Epidermal melanocyte (primary cell): ENCODE data around the gene EWSR1.
"Not testable (repeated sequence)": the region's sequence is repeated elsewhere in the genome, so short reads cannot be mapped to it uniquely, and the experiment has no call there.

ENCODE experiments used
- DNase-seq: peaks from one replicate; pipeline ENCODE4 v3.0.0; 2011; ENCODE audit warnings: low spot score; ENCODE audit not compliant: insufficient read length

EWSR1 gene, protein sequence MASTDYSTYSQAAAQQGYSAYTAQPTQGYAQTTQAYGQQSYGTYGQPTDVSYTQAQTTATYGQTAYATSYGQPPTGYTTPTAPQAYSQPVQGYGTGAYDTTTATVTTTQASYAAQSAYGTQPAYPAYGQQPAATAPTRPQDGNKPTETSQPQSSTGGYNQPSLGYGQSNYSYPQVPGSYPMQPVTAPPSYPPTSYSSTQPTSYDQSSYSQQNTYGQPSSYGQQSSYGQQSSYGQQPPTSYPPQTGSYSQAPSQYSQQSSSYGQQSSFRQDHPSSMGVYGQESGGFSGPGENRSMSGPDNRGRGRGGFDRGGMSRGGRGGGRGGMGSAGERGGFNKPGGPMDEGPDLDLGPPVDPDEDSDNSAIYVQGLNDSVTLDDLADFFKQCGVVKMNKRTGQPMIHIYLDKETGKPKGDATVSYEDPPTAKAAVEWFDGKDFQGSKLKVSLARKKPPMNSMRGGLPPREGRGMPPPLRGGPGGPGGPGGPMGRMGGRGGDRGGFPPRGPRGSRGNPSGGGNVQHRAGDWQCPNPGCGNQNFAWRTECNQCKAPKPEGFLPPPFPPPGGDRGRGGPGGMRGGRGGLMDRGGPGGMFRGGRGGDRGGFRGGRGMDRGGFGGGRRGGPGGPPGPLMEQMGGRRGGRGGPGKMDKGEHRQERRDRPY

DNA sequence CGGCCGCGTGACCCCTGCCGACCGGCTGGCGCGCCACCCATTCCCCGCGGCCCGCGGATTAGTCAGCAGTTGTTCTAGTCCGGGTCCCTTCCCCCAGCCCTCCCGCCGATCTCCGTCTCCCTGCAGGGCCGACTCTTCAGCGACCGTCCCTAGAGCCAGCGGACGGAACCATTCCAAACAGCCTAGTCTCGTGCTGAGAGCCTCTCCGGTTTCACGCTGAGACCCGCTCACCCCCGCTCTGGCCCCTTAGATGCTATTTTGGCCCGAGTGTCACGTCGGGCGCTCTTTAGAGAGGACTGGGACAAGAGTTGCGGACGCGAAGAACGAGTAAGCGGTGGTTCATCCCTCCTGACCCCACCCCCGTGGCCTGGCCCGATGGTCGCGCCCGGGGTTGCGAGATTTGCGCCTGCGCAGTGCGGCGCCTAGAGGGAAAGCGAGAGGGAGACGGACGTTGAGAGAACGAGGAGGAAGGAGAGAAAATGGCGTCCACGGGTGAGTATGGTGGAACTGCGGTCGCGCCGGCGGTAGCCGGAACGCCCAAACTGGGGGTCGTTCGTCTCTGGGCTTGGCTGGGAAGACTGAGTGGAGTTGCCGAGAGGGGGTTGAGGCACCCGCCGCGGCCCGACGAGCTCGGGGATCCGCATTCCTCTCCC is at the start of gene EWSR1, which contains the start of gene RHBDD3:
TSS of gene EWSR1 (plus strand) at position 411 of the 653 bp plus-strand sequence. CDS start at position 480, 69 bp downstream.
TSS of gene RHBDD3 (minus strand) at position 124 of the 653 bp plus-strand sequence. CDS start 2,355 bp downstream, outside the sequence.
- peak; percentile 92 for DNase-seq

DNA sequence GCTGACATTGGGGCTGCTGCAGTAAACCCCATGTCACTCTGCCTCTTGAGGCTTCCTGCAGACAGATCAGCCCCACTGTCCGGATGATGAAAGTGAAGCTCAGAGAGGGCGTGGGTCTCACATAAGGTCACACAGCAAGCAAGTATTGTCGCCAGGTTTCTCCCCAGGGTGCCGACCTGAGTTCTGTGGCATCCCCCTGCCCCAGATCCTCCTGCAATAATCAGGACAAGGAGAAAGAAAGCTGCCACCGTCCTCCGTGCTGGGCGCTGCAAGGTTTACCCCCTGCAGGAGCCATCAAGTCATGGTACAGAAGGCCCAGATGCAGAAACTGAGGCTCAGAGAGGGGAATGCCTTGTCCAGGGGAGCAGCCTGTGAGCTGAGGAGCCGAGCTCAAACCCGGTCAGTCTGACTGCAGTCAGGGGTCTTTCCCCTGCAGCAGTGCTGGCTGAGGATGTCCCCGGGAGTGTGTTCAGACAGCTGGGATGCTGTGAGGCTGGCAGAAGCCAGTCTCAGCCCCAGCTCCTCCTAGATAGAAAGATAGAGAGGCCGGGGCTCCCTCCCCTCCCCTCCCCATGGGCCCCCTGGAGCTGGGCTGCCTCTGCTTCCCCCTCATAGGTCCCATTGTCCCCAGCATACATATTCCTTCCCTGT is 49.2 kb upstream of the EWSR1 start:
- no peak for DNase-seq

DNA sequence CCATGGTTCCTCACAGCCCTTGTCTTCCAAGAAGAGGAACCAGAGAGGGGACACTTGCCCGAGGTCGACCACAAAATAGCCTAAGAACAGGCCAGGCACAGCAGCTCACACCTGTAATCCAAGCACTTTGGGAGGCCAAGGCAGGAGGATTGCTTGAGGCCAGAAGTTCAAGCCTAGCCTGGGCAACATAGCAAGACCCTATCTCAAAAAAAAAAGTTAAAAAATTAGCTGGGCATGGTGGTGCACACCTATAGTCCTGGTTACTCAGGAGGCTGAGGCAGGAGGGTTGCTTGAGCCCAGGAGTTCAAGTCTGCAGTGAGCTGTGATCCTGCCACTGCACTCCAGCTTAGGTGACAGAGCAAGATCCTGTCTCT is 48.7 kb upstream of the EWSR1 start:
- DNase-seq = not testable (repeated sequence)

DNA sequence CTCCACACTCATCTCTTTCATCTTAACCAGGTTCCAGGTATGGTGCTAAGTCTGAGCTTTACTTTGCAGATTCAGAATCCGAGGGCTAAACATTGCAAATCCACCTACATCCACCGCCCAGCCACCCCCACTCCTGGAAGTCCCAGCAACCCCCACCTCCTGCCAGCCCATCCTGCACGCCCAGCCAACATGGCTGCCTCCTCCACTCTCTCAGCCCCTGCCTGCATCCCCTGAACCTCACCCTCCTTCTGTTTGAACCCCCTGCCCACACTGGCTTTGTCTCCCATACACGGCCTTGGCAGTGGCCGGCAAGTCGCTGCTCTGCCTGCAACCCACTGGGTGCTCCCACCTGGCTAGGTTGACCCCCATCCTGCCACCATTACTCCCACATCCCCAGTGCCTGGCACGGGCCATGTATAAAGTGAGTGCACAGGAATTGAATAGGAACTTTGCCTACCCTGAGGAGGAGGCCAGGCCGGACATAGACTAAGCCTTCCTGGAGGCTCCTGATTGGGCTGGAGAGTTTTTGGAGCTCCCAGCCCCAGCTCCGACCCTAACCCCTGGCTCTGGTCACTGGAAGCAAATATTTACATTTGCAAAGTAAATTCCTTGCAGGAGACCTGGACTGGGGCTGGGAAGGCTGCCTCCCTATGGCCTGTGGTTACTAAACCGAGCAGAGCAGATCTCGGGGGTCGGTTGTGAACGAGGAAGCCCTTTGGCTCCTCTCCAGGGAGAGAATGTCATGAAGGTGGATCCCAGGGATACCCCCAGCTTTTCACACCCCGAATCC is 48.0 kb upstream of the EWSR1 start:
- no peak for DNase-seq

DNA sequence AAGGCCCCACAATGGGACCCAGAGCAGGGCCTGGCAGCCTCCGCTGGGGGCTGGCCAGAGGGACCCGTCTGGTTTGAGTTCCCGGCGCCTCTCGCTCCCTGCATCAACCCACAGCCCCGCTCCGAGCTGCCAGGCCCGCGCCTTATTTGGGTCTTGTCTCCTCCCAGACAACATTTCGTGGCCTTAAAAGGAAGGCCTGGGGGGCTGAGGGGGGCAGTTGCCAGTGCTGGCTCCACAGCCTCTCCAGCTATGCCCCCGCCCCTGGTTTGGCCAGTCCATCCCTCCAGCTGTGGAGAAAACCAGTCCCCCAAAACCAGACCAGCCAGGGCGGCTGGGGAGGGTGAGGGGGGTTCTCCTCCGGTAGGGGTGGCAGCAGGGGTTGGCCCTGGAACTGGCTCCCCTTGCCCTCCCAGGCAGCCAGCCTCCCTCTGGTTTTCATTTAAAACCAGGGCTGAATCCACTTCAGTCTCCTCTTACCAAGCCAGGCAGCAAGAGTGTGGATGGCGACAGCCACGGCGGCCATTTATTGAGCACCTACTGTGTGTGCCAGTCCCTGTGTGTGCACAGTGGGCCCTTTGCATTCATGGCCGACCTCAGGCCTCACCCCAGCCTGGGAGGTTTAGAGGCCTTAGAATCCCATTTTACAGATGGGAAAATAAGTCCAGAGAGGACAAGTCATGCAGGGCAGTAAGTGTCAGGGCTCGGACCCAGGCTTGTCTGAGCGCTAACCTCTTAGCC is 43.8 kb upstream of the EWSR1 start:
- DNase-seq = no peak

DNA sequence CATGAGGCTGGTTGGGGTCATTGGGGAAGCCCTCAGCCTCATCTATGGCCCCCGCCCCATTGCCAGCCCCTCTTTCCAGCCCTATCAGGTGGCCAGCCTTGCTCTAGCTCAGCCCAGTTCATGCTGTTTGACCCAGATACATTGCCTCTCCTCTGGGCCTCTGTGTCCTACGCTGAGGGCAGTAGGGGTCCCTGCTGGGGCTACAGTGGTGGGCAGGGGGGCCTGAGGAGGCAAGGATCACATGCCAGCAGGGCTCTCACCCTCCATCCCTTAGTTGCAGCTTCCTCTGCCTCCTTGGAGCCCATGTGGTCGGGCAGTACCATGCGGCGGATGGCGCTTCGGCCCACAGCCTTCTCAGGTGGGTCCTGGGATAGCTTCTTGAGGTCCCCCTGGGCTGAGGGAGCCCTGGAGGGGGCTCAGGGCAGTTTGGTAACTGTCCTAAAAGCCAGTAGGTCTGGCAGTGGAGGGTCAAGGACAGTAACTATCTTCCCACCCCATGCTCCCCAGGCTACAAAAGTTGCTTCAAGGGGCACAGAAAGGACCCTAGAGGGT is 43.1 kb upstream of the EWSR1 start:
- DNase-seq = no peak

DNA sequence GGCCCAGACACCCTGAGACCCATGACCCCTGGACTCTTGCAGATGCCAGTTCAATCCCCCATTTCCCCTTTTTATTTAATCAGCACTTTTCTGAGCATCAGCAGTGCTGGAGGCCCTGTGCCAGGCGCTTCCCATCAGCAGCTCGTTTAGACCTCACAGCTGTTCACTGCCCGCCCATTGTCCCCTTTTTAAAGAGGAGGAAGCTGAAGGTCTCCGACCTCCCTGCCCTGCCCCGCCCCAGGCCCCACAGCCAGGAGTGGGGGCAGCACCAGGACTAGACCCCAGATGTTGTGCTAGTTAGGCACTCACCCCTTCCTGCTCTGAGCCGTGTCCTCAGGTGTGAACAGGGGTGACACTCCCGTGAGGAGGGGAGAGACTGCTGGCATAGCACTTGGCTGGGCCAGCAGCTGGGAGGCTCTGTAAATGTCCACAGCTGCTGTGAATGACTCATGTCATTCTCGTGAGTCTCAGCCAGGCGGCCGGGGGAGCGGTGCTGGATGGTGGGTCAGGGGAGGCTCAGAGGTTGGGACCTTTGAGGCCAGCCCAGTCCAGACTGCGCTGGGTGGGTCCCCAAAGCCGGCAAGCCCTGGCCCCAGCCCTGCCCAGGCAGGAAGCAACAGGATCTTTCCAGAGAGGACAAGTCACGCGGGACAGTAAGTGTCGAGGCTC is 42.5 kb upstream of the EWSR1 start:
- DNase-seq = no peak

DNA sequence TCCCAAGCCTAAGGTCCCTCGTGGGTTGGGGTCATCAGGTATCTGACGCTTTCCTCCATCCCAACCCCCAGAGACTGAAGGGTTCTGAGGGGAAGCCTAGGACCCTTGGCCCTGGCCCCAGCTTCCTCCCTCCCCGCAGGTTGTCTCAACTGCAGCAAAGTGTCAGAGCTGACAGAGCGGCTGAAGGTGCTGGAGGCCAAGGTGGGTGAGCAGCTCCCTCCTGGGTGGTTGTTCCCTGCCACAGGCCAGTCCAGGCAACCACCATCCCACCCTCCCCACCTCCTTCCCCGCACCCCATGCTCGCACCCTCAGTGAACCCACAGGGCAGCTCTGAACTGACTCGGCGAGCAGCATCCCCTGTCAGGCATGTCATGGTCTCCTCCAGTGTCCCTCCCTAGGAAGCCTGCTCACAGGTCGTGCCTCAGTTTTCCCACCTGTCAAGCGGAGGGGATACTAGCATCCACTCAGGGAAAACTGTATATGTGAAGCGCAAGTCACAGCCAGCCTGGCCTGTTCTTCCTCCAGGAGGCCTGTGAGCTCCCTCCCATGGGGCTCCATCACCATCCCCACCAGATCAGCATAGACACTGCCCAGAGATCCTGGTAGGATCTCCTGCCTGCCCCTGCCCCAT is 41.6 kb upstream of the EWSR1 start:
- DNase-seq = no peak

DNA sequence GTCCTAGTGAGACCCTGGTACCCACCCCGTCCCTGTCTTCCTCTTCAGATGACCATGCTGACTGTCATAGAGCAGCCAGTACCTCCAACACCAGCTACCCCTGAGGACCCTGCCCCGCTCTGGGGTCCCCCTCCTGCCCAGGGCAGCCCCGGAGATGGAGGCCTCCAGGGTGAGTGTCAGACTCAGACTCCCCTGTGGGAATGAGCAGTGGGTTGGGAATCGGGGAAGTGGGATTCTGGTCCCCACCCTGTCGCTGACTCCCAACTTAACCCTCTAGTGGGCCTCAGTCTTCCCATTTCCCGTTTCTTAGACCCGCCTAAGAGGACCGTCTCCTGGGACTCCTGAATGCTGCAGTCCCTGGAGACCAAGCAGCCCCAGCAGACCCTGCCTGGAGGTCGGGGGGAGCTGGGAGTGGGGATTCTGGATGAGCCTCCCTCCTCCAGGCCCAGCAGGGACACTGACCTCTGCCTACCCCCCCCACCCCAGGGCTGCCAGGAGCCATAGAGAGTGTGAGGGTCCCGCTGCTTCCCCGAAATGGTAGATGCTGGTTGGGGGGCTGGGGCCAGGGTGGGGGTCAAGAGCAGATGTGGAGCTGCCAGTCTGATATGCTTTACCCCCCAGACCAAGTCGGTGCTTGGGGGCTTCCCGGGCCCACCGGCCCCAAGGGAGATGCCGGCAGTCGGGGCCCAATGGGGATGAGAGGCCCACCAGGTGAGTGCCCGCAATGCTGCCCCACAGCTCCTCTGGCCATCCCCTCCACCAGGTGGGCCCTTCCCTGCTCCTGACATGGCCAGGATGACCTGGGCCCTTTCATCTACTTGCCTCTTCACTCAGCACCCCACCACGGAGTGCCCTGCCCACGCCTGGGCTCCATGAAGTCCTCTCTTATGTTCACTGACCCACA is 36.8 kb upstream of the EWSR1 start:
- no peak for DNase-seq

DNA sequence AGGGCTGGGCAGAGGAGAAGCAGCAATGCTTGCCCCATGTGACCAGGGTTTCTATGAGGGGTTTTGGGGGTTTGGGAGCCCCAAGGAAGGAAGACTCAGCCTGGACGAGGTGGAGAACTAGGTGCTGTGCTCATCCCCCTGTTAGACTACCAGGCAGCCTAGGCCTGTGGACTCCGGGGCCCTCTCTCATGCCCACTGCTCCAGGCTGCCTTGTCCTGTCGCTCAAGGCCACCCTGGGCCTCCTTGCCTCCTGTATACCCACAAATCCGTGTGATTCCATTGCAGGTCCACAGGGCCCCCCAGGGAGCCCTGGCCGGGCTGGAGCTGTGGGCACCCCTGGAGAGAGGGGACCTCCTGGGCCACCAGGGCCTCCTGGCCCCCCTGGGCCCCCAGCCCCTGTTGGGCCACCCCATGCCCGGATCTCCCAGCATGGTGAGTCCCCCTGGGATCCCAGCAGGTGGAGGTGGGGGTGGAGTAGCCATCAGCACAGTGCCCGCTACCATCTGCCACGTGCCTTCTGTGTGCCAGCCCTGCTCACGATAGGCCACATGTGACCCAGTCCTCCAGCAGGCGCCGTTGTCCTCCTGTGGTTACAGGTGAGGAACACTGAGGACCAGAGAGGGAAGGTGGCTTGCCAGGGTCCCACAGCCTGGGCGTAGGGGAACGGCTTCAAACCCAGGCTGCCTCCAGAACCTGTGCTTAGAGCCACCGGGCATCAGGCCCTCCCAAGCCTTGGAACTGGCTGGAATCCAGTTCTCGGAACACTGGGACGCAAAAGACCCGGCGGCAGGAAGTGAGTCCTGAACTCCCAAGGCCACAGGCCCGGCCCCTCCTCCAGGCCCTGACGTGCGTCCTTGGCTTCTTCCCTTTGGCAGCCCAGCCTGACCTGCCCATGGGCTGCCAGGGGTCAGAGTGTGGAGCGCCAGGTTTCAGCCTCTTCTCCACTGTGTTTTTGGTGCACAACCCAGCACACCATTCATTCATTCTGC is 35.8 kb upstream of the EWSR1 start:
- DNase-seq = no peak

DNA sequence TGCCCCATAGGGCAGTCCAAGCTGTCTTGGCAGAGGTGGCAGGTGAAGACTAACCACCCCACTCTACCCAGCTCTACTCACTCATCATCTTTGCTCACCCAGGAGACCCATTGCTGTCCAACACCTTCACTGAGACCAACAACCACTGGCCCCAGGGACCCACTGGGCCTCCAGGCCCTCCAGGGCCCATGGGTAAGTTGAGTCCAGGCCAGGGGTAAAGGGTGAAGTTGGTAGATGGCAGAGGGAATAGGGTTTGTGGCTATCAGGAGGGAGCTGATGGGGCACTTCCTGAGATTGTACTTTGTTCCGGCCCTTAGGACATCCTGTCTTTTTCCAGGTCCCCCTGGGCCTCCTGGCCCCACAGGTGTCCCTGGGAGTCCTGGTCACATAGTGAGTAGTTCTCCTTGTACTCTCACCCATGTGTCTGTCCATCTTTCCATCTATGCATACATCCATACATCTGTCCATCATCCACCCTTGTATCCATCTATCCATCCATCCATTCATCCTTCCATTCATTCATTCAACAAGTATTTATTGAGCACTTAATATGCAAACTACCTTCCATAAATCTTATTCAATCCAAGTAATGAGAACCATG is 34.7 kb upstream of the EWSR1 start:
- DNase-seq = no peak

DNA sequence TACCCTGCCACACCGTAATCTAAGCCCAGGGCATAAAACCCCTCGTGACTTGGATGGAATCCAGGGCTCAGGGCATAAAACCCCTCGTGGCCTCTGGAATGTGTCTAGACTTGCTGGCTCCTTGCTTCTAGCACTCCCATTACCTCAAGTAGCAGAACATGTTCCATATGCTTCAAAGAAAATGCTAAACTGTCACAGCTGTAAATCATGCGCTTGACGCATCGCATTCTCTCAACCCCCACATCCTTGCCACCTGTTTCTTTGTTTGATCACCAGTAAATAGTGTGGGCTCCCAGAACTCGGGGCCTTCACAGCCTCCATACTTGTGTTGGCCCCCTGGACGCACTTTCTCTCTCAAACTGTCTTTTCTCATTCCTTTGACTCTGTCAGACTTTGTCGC is 27.6 kb upstream of the EWSR1 start:
- not testable (repeated sequence) for DNase-seq

DNA sequence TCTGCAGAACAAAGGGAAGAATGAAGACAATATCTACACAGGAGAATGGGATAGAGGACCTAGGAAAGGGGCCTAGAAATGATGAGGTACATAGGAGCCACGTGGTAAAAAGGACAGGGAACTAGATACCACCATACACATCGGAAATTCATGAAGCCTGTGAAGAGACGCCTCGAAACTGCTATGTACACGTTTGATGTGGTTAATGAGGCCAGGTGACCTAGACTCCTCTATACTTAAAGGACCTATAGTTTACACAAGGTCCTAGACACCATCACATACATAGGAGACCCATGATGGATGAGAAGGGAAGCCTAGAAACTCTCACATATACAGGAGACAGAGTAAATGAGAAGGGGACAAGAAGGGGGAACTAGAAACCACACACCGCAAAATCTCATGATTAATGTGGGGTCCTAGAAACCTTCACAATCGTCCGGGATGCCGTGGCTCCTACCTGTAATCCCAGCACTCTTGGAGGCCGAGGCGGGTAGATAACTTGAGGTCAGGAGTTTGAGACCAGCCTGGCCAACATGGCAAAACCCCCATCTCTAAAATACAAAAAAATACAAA is 24.1 kb upstream of the EWSR1 start:
- no peak for DNase-seq

DNA sequence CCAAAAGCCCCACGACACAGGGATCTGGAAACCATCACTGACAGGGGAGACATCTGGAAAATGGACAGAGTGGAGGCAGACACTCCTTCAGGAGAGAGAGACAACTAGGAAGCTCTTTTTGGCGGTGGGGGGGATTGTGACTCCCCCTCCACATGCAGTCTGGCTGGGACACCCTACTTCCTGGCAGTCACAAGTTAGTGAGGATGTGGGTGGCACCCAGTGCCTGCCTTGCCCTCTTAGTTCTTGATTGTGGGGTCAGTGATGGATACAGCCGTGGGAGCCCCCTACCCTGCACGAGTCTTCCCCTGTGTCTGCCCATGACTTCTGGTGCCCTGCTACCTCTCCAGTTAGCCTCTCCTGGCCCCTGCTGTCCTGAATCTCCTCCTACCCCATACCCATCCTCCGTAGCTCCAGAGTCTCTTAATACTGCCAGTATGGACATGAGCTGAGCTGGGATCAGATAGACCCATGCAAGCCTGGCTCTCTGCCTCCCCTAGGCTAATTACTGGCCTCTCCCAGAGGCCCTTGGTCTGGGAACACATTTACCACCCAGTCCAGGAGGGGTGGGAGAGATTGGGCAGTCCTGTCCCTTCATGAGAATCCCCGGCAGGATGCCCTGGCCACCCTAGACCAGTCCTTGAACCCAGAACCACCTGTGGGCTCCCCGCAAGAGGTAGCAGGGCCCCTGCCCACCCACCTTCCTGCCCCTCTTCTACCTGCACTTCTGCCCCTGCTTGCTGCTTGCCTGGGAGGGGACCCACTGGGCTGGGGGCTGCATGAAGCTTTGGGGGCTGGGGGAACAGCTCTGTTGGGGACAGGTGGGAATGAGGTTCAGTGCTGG is 23.1 kb upstream of the EWSR1 start:
- peak; percentile 14 for DNase-seq
